ENCODE results near the gene RAF1.
"Not testable (repeated sequence)": the region's sequence is repeated elsewhere in the genome, so short reads cannot be mapped to it uniquely, and the experiment has no call there.

RAF1 gene

GRCh38 chr3:12663936-12664908 lies at the start of gene RAF1:
Gene RAF1, minus strand, starts transcription at chr3:12664117. Its CDS starts 45,396 bp downstream, at chr3:12618721.
- peak; percentile 97 to 98 for DNase-seq

- no peak for DNase-seq
These were observed 46.1 kb upstream of the RAF1 start for GRCh38 chr3:12710062-12710461.

GRCh38 chr3:12709334-12709733 lies 45.4 kb upstream of the RAF1 start:
- DNase-seq: no peak

- DNase-seq: no peak
These were observed 44.8 kb upstream of the RAF1 start for GRCh38 chr3:12708584-12709192.

- DNase-seq: no peak
These were observed 43.5 kb upstream of the RAF1 start for GRCh38 chr3:12707449-12707848.

GRCh38 chr3:12706504-12707253 lies 42.8 kb upstream of the RAF1 start:
- peak; percentile 68 to 72 for DNase-seq

GRCh38 chr3:12705981-12706380 lies 42.1 kb upstream of the RAF1 start:
- DNase-seq: no peak

GRCh38 chr3:12705374-12705926 lies 41.5 kb upstream of the RAF1 start:
- no peak for DNase-seq

GRCh38 chr3:12702501-12702900 lies 38.6 kb upstream of the RAF1 start:
- no peak for DNase-seq

GRCh38 chr3:12701601-12702000 lies 37.7 kb upstream of the RAF1 start:
- DNase-seq: not testable (repeated sequence)

- DNase-seq: no peak
These were observed 36.9 kb upstream of the RAF1 start for GRCh38 chr3:12700800-12701199.

GRCh38 chr3:12695916-12696315 lies 32.0 kb upstream of the RAF1 start:
- no peak for DNase-seq

- DNase-seq: no peak
These were observed 31.2 kb upstream of the RAF1 start for GRCh38 chr3:12695112-12695511.

- DNase-seq: no peak
These were observed 28.5 kb upstream of the RAF1 start for GRCh38 chr3:12692444-12692843.

GRCh38 chr3:12689997-12690711 lies 26.2 kb upstream of the RAF1 start:
- no peak for DNase-seq

GRCh38 chr3:12687948-12688347 lies 24.0 kb upstream of the RAF1 start:
- DNase-seq: no peak

- no peak for DNase-seq
These were observed 22.2 kb upstream of the RAF1 start for GRCh38 chr3:12686096-12686495.

GRCh38 chr3:12681943-12682390 lies 18.1 kb upstream of the RAF1 start:
- DNase-seq: no peak

GRCh38 chr3:12681089-12681942 lies 17.4 kb upstream of the RAF1 start:
- no peak for DNase-seq

GRCh38 chr3:12679468-12679867 lies 15.6 kb upstream of the RAF1 start:
- no peak for DNase-seq

GRCh38 chr3:12677616-12678015 lies 13.7 kb upstream of the RAF1 start:
- DNase-seq: no peak

All from activated T-cell treated with anti-CD3 and anti-CD28 coated beads, Interleukin-2, amount 50 U/mL, for 48 hours (primary cell).